Fibroblast of mammary gland (primary cell): ENCODE measurements around the gene RGL2.

Source experiments
- DNase-seq: peaks from one replicate; pipeline ENCODE4 v3.0.0-alpha.2; 2010; ENCODE audit warnings: low read depth
- H3K4me3 ChIP-seq: 2 replicates; pipeline ENCODE4 v1.5.1; 2011; ENCODE audit warnings: low read depth, mild to moderate bottlenecking, low read length, moderate library complexity; ENCODE audit not compliant: control insufficient read depth
- CTCF ChIP-seq: conservative IDR thresholded peaks from 2 replicates; pipeline ENCODE4 v1.5.1; 2011; ENCODE audit warnings: low read depth, low read length, inconsistent platforms; ENCODE audit not compliant: control insufficient read depth, insufficient read depth

RGL2 gene

GRCh38 chr6:33251395-33252012, 47.2 kb downstream of the RGL2 start:
- DNase-seq = peak; percentile 40
- TF ChIP-seq CTCF = no peak
- H3K4me3 ChIP-seq = no peak overlapping the region

- no peak for TF ChIP-seq CTCF
- H3K4me3 ChIP-seq = no peak overlapping the region
- no peak for DNase-seq
Observed at GRCh38 chr6:33250731-33251130, 48.0 kb downstream of the RGL2 start.

GRCh38 chr6:33249732-33250630, 48.8 kb downstream of the RGL2 start:
- H3K4me3 ChIP-seq = peak overlapping the region; percentile 71
- DNase-seq = peak; percentile 93
- no peak for TF ChIP-seq CTCF

GRCh38 chr6:33248932-33249731, 49.6 kb downstream of the RGL2 start:
- TF ChIP-seq CTCF = no peak
- DNase-seq = peak; percentile 99
- peak overlapping the region; percentile 71 for H3K4me3 ChIP-seq

GRCh38 chr6:33248643-33248931, 50.2 kb downstream of the RGL2 start:
- peak overlapping the region; percentile 51 for H3K4me3 ChIP-seq
- peak; percentile 61 for DNase-seq
- TF ChIP-seq CTCF = no peak

GRCh38 chr6:33247977-33248642, 50.6 kb downstream of the RGL2 start:
- peak; percentile 91 for TF ChIP-seq CTCF
- DNase-seq = peak; percentile 87
- peak overlapping the region; percentile 51 for H3K4me3 ChIP-seq
